GM12873 (cell line): ENCODE data around the gene STAG1.

Source experiments
- CTCF ChIP-seq: IDR thresholded peaks from 2 replicates; pipeline ENCODE4 v1.5.1; 2012; ENCODE audit warnings: low read depth, mild to moderate bottlenecking, moderate library complexity, low read length, control low read depth; ENCODE audit not compliant: insufficient read depth; ENCODE audit errors: missing control alignments

Gene STAG1

GRCh38 chr3:136518102-136518501 lies 234.1 kb downstream of the STAG1 start:
- no peak for TF ChIP-seq CTCF

- no peak for TF ChIP-seq CTCF
Observed at GRCh38 chr3:136516656-136517055, 235.5 kb downstream of the STAG1 start.

- TF ChIP-seq CTCF, result no peak
Observed at GRCh38 chr3:136516095-136516494, 236.1 kb downstream of the STAG1 start.

- TF ChIP-seq CTCF, result no peak
Observed at GRCh38 chr3:136513367-136513766, 238.8 kb downstream of the STAG1 start.

GRCh38 chr3:136512381-136512780 lies 239.8 kb downstream of the STAG1 start:
- TF ChIP-seq CTCF, result no peak

GRCh38 chr3:136505676-136506075 lies 246.5 kb downstream of the STAG1 start:
- TF ChIP-seq CTCF, result no peak

- no peak for TF ChIP-seq CTCF
Observed at GRCh38 chr3:136503056-136503455, 249.1 kb downstream of the STAG1 start.
